GM21381 (cell line): Measurements from ENCODE around the gene MEIS2.

Experiments used
- ATAC-seq: cut with Tn5 transposase; IDR thresholded peaks from one replicate; pipeline ENCODE4 v1.9.1; 2021; ENCODE audit warnings: mild to moderate bottlenecking, moderate library complexity; ENCODE audit not compliant: unreplicated experiment

The MEIS2 gene

DNA sequence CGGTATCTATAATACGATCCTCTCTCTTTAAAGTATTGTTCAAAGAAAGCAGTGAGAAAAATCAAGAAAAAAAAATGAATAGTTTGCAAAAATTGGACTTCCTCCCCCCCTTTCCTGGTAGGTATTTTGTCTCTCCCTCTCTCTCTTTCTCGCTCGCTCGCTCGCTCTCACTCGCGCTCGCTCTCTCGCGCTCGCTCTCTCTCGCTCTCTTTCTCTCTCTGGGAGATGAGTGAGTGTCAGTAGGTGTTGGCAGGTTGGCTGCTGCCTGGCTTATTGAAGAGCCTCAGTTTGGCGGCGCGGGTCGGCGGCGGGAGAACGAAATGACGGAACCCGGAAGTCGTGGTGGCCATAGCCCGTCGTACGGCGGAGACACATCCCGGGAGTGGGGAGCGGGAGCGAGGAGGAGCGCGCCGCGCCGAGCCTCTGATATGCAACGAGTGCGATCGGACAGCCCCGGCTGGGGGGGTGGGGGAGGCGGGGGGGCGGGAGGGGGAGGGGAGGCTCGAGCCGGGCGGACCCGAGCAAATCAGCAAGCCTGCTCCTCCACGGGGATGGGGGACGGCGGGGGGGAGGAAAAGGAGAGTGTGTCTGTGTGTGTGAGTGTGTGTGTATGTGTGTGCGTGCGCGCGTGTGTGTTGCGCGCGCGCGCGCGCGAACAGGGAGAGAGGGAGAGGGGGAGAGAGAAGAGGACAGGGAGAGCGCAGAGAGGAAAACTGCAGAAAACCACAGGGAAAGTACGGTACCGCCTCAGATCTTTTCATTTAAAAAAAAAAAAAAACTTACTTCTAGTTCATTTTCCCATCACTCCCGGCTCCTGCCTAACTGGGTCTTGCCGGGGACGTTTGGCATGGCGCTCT lies at the start of gene MEIS2:
MEIS2 (minus strand) TSS at position 441 of the 857 bp plus-strand sequence. CDS start 1,083 bp downstream, outside the sequence.
- peak; percentile 30 for ATAC-seq

DNA sequence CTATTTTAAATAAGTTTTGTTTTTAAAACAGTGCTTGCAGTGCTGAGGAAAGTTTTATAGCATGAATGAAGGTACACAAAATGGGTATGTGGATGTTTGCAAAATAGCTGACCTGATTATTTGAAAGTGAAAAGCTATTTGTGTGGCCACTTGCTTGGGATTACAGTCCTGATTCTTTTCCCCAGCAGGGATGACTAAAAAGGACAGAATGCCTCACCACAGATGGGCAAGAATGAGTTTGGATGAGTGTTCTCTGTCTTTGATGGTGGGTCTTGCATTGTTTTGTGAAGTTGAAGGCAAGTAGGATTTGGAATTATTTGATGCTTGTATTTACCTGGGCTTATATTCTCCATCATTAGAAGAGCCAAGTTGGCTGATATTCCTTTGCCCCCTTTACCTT lies 48.8 kb upstream of the MEIS2 start:
- ATAC-seq = no peak

GRCh38 chr15:37148714-37149113 lies 48.4 kb upstream of the MEIS2 start:
- no peak for ATAC-seq

DNA sequence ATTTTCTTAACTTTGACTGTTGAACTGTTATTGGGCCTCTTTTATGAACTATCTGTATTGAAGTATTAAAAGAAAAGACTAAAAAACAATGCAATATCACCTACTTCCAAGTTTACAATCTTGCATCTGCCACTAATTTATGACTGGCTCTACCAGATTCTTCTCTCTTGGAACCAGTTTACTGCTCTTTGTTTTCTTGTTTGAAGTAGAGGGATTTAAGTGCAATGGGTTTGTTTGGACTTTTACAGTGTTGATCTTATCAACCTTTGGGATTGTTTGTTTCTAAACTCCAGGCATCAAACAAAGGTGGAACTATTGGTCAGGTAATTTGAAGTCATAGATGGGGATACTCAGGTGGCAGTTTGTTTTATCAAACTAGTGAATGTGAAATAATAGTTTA lies 43.0 kb upstream of the MEIS2 start:
- no peak for ATAC-seq

DNA sequence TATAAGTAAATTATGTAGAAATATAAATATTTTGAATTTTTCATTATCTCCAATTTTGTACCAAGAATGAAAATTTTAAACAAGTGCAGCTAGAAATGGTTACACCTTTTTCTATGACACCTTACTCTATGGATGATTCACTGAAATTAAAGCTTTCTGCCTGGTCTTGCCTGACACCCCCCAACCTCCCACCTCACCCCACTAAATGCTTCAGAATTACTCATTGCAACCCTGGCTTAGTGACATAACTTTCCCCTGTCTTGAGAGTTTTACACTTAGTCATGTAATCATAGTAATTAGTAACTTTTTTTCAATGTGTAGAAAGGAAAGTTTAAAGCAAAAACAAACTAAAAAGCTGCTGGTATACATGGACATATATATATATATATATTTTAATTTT lies 42.0 kb upstream of the MEIS2 start:
- ATAC-seq = no peak

GRCh38 chr15:37140531-37141058 lies 40.2 kb upstream of the MEIS2 start:
- ATAC-seq = no peak

DNA sequence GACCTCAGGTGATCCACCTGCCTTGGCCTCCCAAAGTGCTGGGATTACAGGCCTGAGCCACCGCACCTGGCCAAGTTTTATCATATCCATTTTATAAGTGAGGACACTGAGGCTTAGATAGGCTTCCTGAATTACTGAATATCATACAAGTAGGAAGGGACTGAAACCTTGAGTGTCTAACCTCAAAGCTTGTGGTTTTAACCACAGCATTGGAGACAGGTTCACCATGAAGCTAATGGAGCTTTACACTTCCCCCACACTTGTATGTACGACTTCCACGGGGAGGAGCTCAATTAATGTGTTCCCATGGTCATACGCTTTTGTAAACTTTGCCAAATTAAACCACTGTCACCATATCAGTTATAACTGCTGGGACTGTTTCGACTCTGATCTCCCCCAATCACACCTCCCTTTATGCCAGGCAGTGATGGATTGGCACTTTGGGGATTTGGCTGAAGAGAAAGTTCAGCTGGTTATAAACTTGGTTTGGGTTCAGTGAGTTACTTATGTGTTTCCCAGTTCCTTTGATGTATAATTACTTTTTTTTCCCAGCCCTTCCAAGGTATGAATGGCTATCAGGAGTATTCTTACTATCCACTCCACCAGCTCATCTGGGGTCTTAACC lies 38.4 kb upstream of the MEIS2 start:
- ATAC-seq = no peak

DNA sequence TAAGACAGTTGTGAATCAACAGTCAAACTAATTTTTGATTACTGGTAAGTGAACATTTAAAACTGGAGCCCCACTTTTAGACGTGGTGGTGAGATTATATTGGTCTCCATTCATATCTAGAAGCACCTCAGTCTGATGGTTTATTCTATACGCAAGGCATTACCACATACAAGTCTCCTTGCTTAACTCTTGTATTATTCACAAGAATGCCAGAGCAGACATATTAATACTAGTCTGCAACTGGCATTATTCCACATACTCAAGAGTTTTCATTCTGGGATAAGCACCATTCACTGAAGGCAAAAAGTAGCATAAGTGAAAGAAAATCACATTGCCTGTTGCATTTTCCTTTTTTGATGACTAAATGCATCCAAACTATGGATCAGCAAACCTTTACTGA lies 36.9 kb upstream of the MEIS2 start:
- no peak for ATAC-seq

DNA sequence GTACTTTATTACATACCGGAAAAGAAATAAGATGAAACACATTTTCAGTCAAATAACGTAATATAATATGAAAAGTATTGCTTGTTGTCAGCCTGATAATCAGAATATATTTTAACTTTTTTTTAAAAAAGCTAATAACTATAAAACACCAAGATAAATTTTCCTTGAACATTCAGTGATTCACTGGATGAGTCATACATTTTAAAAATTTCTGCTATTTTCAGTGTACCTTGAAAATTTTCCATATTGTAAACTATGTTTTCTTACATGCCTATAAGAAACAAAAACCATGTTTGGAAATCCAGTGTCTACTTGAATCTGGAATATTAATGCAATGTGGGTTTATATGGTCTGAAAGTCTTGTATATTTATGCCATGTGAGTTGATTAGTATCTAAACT lies 36.3 kb upstream of the MEIS2 start:
- ATAC-seq = no peak

GRCh38 chr15:37135225-37135624 lies 34.9 kb upstream of the MEIS2 start:
- ATAC-seq = peak; percentile 65

GRCh38 chr15:37134699-37135131 lies 34.4 kb upstream of the MEIS2 start:
- ATAC-seq = peak; percentile 49

GRCh38 chr15:37134244-37134643 lies 33.9 kb upstream of the MEIS2 start:
- ATAC-seq = no peak

DNA sequence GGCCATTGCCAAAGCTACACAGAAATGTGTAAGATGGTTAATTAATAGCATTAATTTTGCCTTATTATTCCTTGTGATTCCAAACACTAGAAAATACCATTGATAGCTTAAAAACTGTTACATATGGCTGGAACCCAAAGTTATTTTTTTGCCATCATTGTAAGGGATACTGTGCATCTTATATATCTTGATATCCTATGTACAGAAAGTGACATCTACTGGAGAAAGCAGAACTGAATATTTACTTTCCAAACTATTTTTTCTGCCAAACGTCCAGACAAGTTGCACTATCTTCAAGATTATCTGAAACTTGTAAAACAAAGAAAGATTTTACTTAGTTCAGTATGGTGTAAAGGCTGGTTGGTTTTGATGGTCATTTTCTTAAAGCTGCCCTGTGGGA lies 33.3 kb upstream of the MEIS2 start:
- ATAC-seq = no peak

GRCh38 chr15:37132826-37133417 lies 32.6 kb upstream of the MEIS2 start:
- no peak for ATAC-seq

DNA sequence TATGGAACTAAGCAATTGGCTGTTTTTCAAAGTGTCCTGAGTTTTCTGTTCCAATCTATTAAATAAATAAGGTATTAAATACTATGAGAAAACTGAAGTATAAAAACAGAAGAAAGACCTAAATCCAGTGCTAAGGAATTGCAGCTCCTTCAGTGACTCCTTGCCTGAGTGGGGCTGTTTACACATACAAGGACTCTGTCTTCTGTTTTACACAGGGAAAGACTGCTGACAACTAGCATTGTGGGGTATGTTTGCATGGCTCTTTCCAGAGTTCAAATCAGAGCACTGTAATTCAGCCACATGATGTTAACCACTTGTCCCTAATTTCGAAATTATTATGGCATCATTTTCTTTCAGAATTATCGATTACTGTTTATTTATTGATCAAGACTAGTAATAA lies 31.3 kb upstream of the MEIS2 start:
- no peak for ATAC-seq

- no peak for ATAC-seq
Observed at GRCh38 chr15:37130356-37130755, 30.0 kb upstream of the MEIS2 start.

GRCh38 chr15:37125143-37125542 lies 24.8 kb upstream of the MEIS2 start:
- ATAC-seq = no peak

GRCh38 chr15:37124331-37124730 lies 24.0 kb upstream of the MEIS2 start:
- no peak for ATAC-seq

DNA sequence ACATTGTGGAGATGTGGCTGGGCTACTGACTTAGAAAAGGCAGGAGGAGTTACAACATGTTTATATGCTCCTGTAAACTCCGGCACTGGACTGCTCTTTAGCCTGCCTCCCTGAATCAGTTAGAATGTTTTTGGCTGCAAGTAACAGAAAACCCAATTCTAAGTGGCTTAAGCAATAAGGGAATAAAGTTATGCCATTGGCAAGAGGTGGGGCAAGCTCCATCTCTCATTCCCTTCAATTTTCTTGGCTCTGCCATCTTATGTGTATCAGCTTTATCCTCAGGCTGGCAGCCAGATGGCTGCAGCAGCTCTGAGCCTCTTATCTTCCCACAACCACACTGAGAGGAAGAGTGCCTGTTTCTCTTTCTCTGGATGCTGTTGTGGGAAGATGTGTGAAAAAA lies 22.4 kb upstream of the MEIS2 start:
- no peak for ATAC-seq

- ATAC-seq = no peak
Observed at GRCh38 chr15:37121492-37121891, 21.1 kb upstream of the MEIS2 start.

- no peak for ATAC-seq
Observed at GRCh38 chr15:37117030-37117429, 16.7 kb upstream of the MEIS2 start.

- no peak for ATAC-seq
Observed at GRCh38 chr15:37115538-37115937, 15.2 kb upstream of the MEIS2 start.
